H1 (cell line): ENCODE measurements around the gene HS6ST2. TPM values are rescaled to one million over a fixed set of nuclear protein-coding genes. Genes with fewer than 3 reads are reported as not detected.

Source experiments
- EP300 ChIP-seq, 2 experiments: IDR thresholded peaks; 1 replicate in 1 of 2; 2 replicates in 1 of 2; pipeline ENCODE4 v1.6.1; 2011 to 2012; ENCODE audit warnings: low read depth in 2 of 2, low read length in 2 of 2, mild to moderate bottlenecking in 2 of 2, borderline replicate concordance in 1 of 2, inconsistent platforms in 1 of 2, moderate library complexity in 1 of 2
- FOSL1 ChIP-seq: IDR thresholded peaks from 2 replicates; pipeline ENCODE4 v1.6.1; 2011; ENCODE audit warnings: mild to moderate bottlenecking, low read depth, low read length, moderate library complexity; ENCODE audit not compliant: insufficient read depth
- MAFK ChIP-seq: IDR thresholded peaks from 2 replicates; pipeline ENCODE4 v1.6.1; 2012; ENCODE audit warnings: low read depth, mild to moderate bottlenecking, improper control_type of control experiment, low read length
- SP2 ChIP-seq: IDR thresholded peaks from 2 replicates; pipeline ENCODE4 v1.6.1; 2012; ENCODE audit warnings: mild to moderate bottlenecking, low read length, inconsistent platforms
- polyA plus RNA-seq, 7 experiments: library from polyadenylated mRNA; depleted of rRNA in 3 of 7; stranded (reverse) in 5 of 7; unstranded in 2 of 7; fragments of >200 nt in 5 of 7; fragments of 200-250 nt in 2 of 7; gene quantifications; 1 replicate in 5 of 7; 2 replicates in 1 of 7; 4 replicates in 1 of 7; pipeline versions ENCODE4 v1.2.1 to v1.2.3, GENCODE V29; 2011 to 2013; ENCODE audit warnings: missing spikeins in 2 of 7, mixed read lengths in 2 of 7
- total RNA-seq: library from RNA; stranded (reverse); fragmentation: NEBNext Ultra II Directional; extraction: Animal tissue kit (Norgen Biotek cat#: 25700); gene quantifications from 2 replicates; pipeline ENCODE4 v1.2.1, GENCODE V29; 2021

Gene HS6ST2
- total and polyA plus RNA-seq, 2 of the 8 experiments (the other 6 are each of a cell fraction or from before 2014, with no cell fraction given), result 3.9 TPM

DNA sequence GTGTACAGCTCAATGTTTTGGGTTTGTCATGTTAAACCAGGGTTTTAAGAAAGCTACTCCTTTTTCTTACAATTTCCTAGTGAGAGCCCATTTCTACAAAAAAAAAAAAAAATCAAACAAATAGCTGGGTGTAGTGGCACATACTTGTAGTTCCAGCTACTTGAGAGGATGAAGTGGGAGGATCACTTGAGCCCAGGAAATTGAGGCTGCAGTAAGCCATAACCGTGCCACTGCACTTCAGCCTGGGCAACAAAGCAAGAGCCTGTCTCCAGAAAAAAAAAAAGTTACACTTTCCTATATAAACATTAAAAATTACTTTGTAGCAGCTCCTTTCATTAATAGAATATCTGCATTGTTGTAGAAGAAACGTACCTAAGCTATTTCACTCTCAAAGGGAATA lies 166.7 kb downstream of the HS6ST2 start (continued):
- TF ChIP-seq SP2 (no peak), MAFK (no peak), EP300 (IDR thresholded peaks at IDR 0.05; ENCODE audit: borderline replicate concordance in 1 of 2, low read depth in 2 of 2, low read length in 2 of 2) (no peak), FOSL1 (no peak)
